SK-N-SH (cell line): ENCODE results near the gene PRKG1. TPM values are rescaled to one million over a fixed set of nuclear protein-coding genes. Genes with fewer than 3 reads are reported as not detected.

ENCODE experiments used
- CTCF ChIA-PET: fragments of 300-600, 350-600 bp; formaldehyde crosslinking; extraction: SDS; loops from one replicate; lab custom pipeline; 2021; lab: Yijun Ruan, JAX
- POLR2A ChIA-PET: fragments of 350-600 bp; sonication (Branson Sonifier 250); formaldehyde crosslinking; extraction: SDS; loops from one replicate; lab custom pipeline; 2020; ENCODE audit warnings: antibody characterized with exemption, inconsistent platforms; lab: Yijun Ruan, JAX
- DNase-seq: peaks from one replicate; pipeline ENCODE4 v3.0.0; 2012
- H2AFZ ChIP-seq: fragments of 200-600 bp; sonication (generic); 2 replicates; pipeline ENCODE4 v1.8.1; 2016; ENCODE audit warnings: antibody characterized with exemption, mild to moderate bottlenecking, low read depth
- H3F3A ChIP-seq: fragments of 200-600 bp; sonication (generic); replicated peaks from 2 replicates; pipeline ENCODE3; 2016; ENCODE audit warnings: antibody characterized with exemption, mild to moderate bottlenecking; ENCODE audit not compliant: insufficient read depth
- H3K27ac ChIP-seq, 2 experiments: fragments of 200-500 bp in 1 of 2; fragments of 200-600 bp in 1 of 2; sonication (Bioruptor generic) in 1 of 2; sonication (generic), shearing (Covaris generic) in 1 of 2; 2 replicates each; pipeline versions ENCODE4 v1.5.1 to v1.6.1; 2014 to 2016; ENCODE audit warnings: low read depth in 2 of 2, inconsistent platforms in 1 of 2, low read length in 1 of 2, mild to moderate bottlenecking in 1 of 2, mixed read lengths in 1 of 2
- H3K27me3 ChIP-seq: fragments of 200-600 bp; sonication (generic), shearing (Covaris generic); 2 replicates; pipeline ENCODE4 v1.6.1; 2016; ENCODE audit warnings: mixed run types; ENCODE audit not compliant: insufficient read depth
- H3K36me3 ChIP-seq, 2 experiments: fragments of 200-500 bp in 1 of 2; fragments of 200-600 bp in 1 of 2; sonication (Bioruptor generic) in 1 of 2; sonication (generic) in 1 of 2; replicated peaks in 1 of 2; 2 replicates each; pipeline versions ENCODE3 to v1.5.1; 2014 to 2016; ENCODE audit warnings: low read length in 1 of 2, mild to moderate bottlenecking in 1 of 2; ENCODE audit not compliant: insufficient read depth in 2 of 2, control insufficient read depth in 1 of 2
- H3K4me1 ChIP-seq, 2 experiments: fragments of 200-500 bp in 1 of 2; fragments of 200-600 bp in 1 of 2; sonication (Bioruptor generic) in 1 of 2; sonication (generic), shearing (Covaris generic) in 1 of 2; 2 replicates each; pipeline versions ENCODE4 v1.5.1 to v1.6.1; 2014 to 2016; ENCODE audit warnings: low read depth in 1 of 2, low read length in 1 of 2, mixed run types in 1 of 2; ENCODE audit not compliant: insufficient read depth in 2 of 2, control insufficient read depth in 1 of 2
- H3K4me2 ChIP-seq: fragments of 200-600 bp; sonication (generic), shearing (Covaris generic); 2 replicates; pipeline ENCODE4 v1.6.1; 2017; ENCODE audit warnings: mixed run types
- H3K4me3 ChIP-seq, 2 experiments: fragments of 200-500 bp in 1 of 2; fragments of 200-600 bp in 1 of 2; sonication (Bioruptor generic) in 1 of 2; sonication (generic), shearing (Covaris generic) in 1 of 2; 2 replicates each; pipeline versions ENCODE4 v1.5.1 to v1.8.1; 2014 to 2016; ENCODE audit warnings: low read depth in 2 of 2, inconsistent platforms in 1 of 2, low read length in 1 of 2, mild to moderate bottlenecking in 1 of 2, mixed read lengths in 1 of 2, moderate library complexity in 1 of 2
- H3K79me2 ChIP-seq: fragments of 200-600 bp; sonication (generic); 2 replicates; pipeline ENCODE4 v1.8.1; 2017; ENCODE audit warnings: mild to moderate bottlenecking; ENCODE audit not compliant: insufficient read depth
- H3K9ac ChIP-seq: fragments of 200-600 bp; sonication (generic); 2 replicates; pipeline ENCODE4 v1.6.1; 2017; ENCODE audit warnings: mixed run types
- H3K9me2 ChIP-seq: fragments of 200-600 bp; sonication (generic); 2 replicates; pipeline ENCODE4 v1.6.1; 2017; ENCODE audit warnings: mixed run types
- H3K9me3 ChIP-seq: fragments of 200-600 bp; sonication (generic); 2 replicates; pipeline ENCODE4 v1.6.1; 2017; ENCODE audit warnings: mixed run types, mild to moderate bottlenecking, moderate library complexity
- H4K20me1 ChIP-seq: fragments of 200-600 bp; sonication (generic); 2 replicates; pipeline ENCODE4 v1.6.1; 2017; ENCODE audit warnings: mild to moderate bottlenecking, mixed run types; ENCODE audit not compliant: insufficient read depth
- CHD2 ChIP-seq: fragments of 150-350 bp; IDR thresholded peaks from 2 replicates; pipeline ENCODE4 v1.6.1; 2018; ENCODE audit warnings: low read length; ENCODE audit not compliant: partially characterized antibody
- EP300 ChIP-seq, 2 experiments: IDR thresholded peaks; 2 replicates each; pipeline versions ENCODE4 v1.4.0 to v1.6.1; 2012; ENCODE audit warnings: borderline replicate concordance in 1 of 2, low read depth in 1 of 2, low read length in 1 of 2
- FOXJ3 ChIP-seq: sonication (generic); formaldehyde crosslinking; IDR thresholded peaks from 2 replicates; pipeline ENCODE4 v1.5.1; 2020; ENCODE audit warnings: mild to moderate bottlenecking, missing genetic modification reagents
- NRF1 ChIP-seq: IDR thresholded peaks from 2 replicates; pipeline ENCODE4 v1.6.1; 2012; ENCODE audit warnings: low read depth, mild to moderate bottlenecking, low read length
- POLR2AphosphoS5 ChIP-seq: IDR thresholded peaks from 2 replicates; pipeline ENCODE4 v1.6.1; 2012; ENCODE audit warnings: low read depth, low read length
- RAD21 ChIP-seq: IDR thresholded peaks from 2 replicates; pipeline ENCODE4 v1.6.1; 2012; ENCODE audit warnings: mild to moderate bottlenecking, low read length
- RCOR1 ChIP-seq: fragments of 150-350 bp; IDR thresholded peaks from 2 replicates; pipeline ENCODE4 v1.6.1; 2017; ENCODE audit warnings: antibody characterized with exemption, low read length
- REST ChIP-seq: IDR thresholded peaks from 2 replicates; pipeline ENCODE4 v1.6.1; 2012; ENCODE audit warnings: mild to moderate bottlenecking, low read depth, low read length, moderate library complexity
- RFX5 ChIP-seq: IDR thresholded peaks from 2 replicates; pipeline ENCODE4 v1.6.1; 2012; ENCODE audit warnings: mild to moderate bottlenecking, improper control_type of control experiment, low read length
- TCF12 ChIP-seq: IDR thresholded peaks from 2 replicates; pipeline ENCODE4 v1.4.0; 2012
- USF1 ChIP-seq: IDR thresholded peaks from 2 replicates; pipeline ENCODE4 v1.4.0; 2012; ENCODE audit warnings: low read depth, borderline replicate concordance
- WGBS: methylation state at CpG from one replicate; pipeline ENCODE4 v1.1.6; 2017; ENCODE audit warnings: low lambda C conversion rate; 5-methylcytosine and 5-hydroxymethylcytosine counted together
- polyA plus RNA-seq, 3 experiments: library from polyadenylated mRNA; depleted of rRNA; stranded (reverse); fragments of >200 nt; gene quantifications; 2 replicates each; pipeline ENCODE4 v1.2.3, GENCODE V29; 2012
- TF ChIP-seq, protein P1 (sequence below): IDR thresholded peaks from 2 replicates; pipeline ENCODE4; 2012
- TF ChIP-seq, protein P2 (sequence below): fragments of 200-600 bp; sonication (generic); IDR thresholded peaks from 2 replicates; pipeline ENCODE4 v1.6.1; 2017; ENCODE audit warnings: antibody characterized with exemption, mild to moderate bottlenecking, moderate library complexity
- TF ChIP-seq, protein P3 (sequence below): fragments of 150-350 bp; IDR thresholded peaks from 2 replicates; pipeline ENCODE4 v1.6.1; 2016; ENCODE audit warnings: mild to moderate bottlenecking, low read depth, low read length

PRKG1 gene
- polyA plus RNA-seq, 1 of the 3 experiments (the other 2 are of a cell fraction) = 4.1 TPM

DNA sequence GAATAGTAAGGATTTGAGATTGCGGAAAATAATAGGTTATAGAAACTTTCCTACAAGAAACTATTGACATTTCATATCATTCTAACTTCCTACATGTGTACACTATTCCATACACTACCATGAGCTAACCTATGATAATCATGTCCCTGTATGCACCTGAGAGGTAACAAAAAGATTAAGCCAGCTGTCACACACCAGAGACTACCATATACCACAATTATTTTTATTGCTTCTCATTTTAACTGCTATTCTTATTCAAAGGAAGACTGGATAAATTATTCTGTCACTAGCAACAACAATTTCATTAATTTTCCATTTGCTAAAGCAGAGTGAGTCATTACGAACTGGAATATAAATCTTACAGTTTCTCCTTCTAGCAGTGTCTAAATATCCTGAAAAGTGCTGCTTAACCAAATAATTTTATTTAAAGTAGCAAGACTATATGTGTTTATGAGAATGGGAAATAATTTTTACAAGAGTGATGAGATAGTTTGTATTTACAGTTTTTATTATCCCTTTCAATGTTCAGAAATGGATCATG, 1004.2 kb downstream of the PRKG1 start:
- Histone ChIP-seq H3K36me3 (no peaks in the 10 kb centered on the region), H3K27me3 (no peaks in the 10 kb centered on the region), H3K79me2 (no peaks in the 10 kb centered on the region), H3K4me2 (no peak overlapping the region), H2AFZ (no peak overlapping the region), H3K4me3 (no peak overlapping the region), H3F3A (no peaks in the 10 kb centered on the region), H3K9me3 (no peaks in the 10 kb centered on the region; the same call in 1 of the 2 replicates), H3K9ac (no peak overlapping the region), H3K9me2 (no peaks in the 10 kb centered on the region), H4K20me1 (no peaks in the 10 kb centered on the region), H3K27ac (no peak overlapping the region), H3K4me1 (no peaks in the 10 kb centered on the region)
- no peak for TF ChIP-seq RCOR1
- WGBS = 74% methylated on average over 2 of the region's 2 CpGs
- DNase-seq = no peak
- CTCF ChIA-PET = no interaction called here
- POLR2A ChIA-PET = no interaction called here

DNA sequence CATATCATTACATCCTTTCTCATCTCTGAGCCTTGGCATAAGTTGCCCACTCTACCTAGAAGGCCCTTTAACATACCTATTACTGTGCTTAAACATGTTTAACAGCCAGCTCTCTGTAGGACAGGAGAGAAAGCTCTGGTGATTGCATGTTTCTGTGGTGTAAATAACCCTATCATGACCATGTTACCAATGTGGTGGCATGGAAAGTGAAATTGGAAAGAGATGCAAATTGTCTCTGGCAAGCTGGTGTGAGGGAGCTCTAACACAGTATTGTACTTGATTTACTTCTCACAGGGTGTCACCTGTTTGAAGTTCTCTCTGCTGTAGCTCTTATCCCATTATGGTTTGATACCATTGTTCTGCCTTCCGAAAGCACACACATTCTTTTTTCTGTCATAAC, 1008.0 kb downstream of the PRKG1 start:
- TF ChIP-seq, protein P1, sequence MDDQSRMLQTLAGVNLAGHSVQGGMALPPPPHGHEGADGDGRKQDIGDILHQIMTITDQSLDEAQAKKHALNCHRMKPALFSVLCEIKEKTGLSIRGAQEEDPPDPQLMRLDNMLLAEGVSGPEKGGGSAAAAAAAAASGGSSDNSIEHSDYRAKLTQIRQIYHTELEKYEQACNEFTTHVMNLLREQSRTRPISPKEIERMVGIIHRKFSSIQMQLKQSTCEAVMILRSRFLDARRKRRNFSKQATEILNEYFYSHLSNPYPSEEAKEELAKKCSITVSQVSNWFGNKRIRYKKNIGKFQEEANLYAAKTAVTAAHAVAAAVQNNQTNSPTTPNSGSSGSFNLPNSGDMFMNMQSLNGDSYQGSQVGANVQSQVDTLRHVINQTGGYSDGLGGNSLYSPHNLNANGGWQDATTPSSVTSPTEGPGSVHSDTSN = no peak
- TF ChIP-seq RAD21 = no peak
- no peak for TF ChIP-seq CHD2
- TF ChIP-seq FOXJ3 (CRISPR knock-in tag) = no peak
- TF ChIP-seq POLR2AphosphoS5 = no peak
- no peak for TF ChIP-seq RFX5
- TF ChIP-seq NRF1 = no peak
- TF ChIP-seq, protein P2, sequence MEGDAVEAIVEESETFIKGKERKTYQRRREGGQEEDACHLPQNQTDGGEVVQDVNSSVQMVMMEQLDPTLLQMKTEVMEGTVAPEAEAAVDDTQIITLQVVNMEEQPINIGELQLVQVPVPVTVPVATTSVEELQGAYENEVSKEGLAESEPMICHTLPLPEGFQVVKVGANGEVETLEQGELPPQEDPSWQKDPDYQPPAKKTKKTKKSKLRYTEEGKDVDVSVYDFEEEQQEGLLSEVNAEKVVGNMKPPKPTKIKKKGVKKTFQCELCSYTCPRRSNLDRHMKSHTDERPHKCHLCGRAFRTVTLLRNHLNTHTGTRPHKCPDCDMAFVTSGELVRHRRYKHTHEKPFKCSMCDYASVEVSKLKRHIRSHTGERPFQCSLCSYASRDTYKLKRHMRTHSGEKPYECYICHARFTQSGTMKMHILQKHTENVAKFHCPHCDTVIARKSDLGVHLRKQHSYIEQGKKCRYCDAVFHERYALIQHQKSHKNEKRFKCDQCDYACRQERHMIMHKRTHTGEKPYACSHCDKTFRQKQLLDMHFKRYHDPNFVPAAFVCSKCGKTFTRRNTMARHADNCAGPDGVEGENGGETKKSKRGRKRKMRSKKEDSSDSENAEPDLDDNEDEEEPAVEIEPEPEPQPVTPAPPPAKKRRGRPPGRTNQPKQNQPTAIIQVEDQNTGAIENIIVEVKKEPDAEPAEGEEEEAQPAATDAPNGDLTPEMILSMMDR = no peak
- 88% methylated on average over 1 of the region's 1 CpG for WGBS
- Histone ChIP-seq H4K20me1 (no peaks in the 10 kb centered on the region), H3K79me2 (no peaks in the 10 kb centered on the region), H3K36me3 (no peaks in the 10 kb centered on the region), H3K9ac (no peak overlapping the region), H3K27ac (no peak overlapping the region), H2AFZ (no peak overlapping the region), H3K4me2 (no peak overlapping the region), H3K27me3 (no peaks in the 10 kb centered on the region), H3K9me2 (no peaks in the 10 kb centered on the region), H3K4me1 (no peaks in the 10 kb centered on the region), H3K9me3 (no peaks in the 10 kb centered on the region), H3F3A (no peaks in the 10 kb centered on the region), H3K4me3 (no peak overlapping the region)
- ChIA-PET POLR2A (no interaction called here), CTCF (no interaction called here)
- DNase-seq = no peak

DNA sequence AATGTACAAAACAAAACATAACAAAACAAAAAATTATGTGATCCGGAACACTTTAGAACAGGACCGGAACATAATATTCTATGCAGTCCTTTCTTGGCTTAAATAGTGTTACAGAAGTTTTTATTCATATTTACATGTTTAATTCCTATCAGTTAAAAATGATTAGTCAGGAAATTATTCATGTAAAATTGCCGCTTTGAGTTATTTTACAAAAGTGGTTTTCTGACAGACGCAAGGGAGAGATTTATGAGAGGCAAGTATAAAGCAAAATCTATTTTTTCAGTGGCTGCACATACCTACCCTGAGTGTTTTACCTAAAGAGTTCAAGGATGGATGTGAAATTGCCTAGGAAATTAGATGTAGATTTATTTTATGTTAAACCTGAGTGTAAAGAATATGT, 1009.1 kb downstream of the PRKG1 start:
- Histone ChIP-seq H3F3A (no peaks in the 10 kb centered on the region), H3K9me2 (no peaks in the 10 kb centered on the region), H4K20me1 (no peaks in the 10 kb centered on the region), H3K9ac (no peak overlapping the region), H3K36me3 (no peaks in the 10 kb centered on the region), H2AFZ (no peak overlapping the region), H3K4me2 (no peak overlapping the region), H3K4me1 (no peaks in the 10 kb centered on the region), H3K4me3 (no peak overlapping the region), H3K27ac (no peak overlapping the region), H3K79me2 (no peaks in the 10 kb centered on the region), H3K9me3 (no peaks in the 10 kb centered on the region), H3K27me3 (no peaks in the 10 kb centered on the region)
- ChIA-PET CTCF (no interaction called here), POLR2A (no interaction called here)
- no peak for DNase-seq
- 78% methylated on average over 4 of the region's 4 CpGs for WGBS
- TF ChIP-seq USF1 (no peak), REST (no peak), RCOR1 (no peak), EP300 (IDR thresholded peaks at IDR 0.05; ENCODE audit: borderline replicate concordance in 1 of 2, low read depth in 1 of 2, low read length in 1 of 2) (no peak), CHD2 (no peak), RAD21 (no peak), TCF12 (no peak)
- TF ChIP-seq, protein P3, sequence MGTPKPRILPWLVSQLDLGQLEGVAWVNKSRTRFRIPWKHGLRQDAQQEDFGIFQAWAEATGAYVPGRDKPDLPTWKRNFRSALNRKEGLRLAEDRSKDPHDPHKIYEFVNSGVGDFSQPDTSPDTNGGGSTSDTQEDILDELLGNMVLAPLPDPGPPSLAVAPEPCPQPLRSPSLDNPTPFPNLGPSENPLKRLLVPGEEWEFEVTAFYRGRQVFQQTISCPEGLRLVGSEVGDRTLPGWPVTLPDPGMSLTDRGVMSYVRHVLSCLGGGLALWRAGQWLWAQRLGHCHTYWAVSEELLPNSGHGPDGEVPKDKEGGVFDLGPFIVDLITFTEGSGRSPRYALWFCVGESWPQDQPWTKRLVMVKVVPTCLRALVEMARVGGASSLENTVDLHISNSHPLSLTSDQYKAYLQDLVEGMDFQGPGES = no peak
